H9 (cell line): ENCODE results near the gene CCDC28B. TPM values are rescaled to one million over a fixed set of nuclear protein-coding genes. Genes with fewer than 3 reads are reported as not detected.

ENCODE experiments used
- DNase-seq: peaks from one replicate; pipeline ENCODE4 v3.0.0-alpha.2; 2017
- H2AFZ ChIP-seq: one replicate; pipeline ENCODE4 v1.6.1; 2013; ENCODE audit warnings: mild to moderate bottlenecking, low read length, control low read depth, moderate library complexity
- H2AK5ac ChIP-seq: 2 replicates; pipeline ENCODE4 v1.6.1; 2013; ENCODE audit warnings: low read length, control low read depth, mixed read lengths; ENCODE audit not compliant: insufficient read length
- H2BK120ac ChIP-seq: one replicate; pipeline ENCODE4 v1.6.1; 2013; ENCODE audit warnings: low read depth, mild to moderate bottlenecking, low read length, control low read depth, inconsistent platforms; ENCODE audit not compliant: poor library complexity, severe bottlenecking
- H2BK12ac ChIP-seq: 2 replicates; pipeline ENCODE4 v1.6.1; 2013; ENCODE audit warnings: low read length, control low read depth, mixed read lengths, low read depth; ENCODE audit not compliant: insufficient read length
- H2BK15ac ChIP-seq: 2 replicates; pipeline ENCODE4 v1.6.1; 2013; ENCODE audit warnings: low read depth, low read length, control low read depth
- H2BK20ac ChIP-seq: one replicate; pipeline ENCODE4 v1.6.1; 2013; ENCODE audit warnings: low read depth, mild to moderate bottlenecking, low read length, control low read depth, inconsistent platforms; ENCODE audit not compliant: poor library complexity, severe bottlenecking
- H2BK5ac ChIP-seq: 2 replicates; pipeline ENCODE4 v1.6.1; 2013; ENCODE audit warnings: low read length, control low read depth, mixed read lengths; ENCODE audit not compliant: insufficient read length
- H3K14ac ChIP-seq: 2 replicates; pipeline ENCODE4 v1.6.1; 2013; ENCODE audit warnings: low read length, control low read depth; ENCODE audit not compliant: insufficient read depth
- H3K18ac ChIP-seq: 2 replicates; pipeline ENCODE4 v1.6.1; 2013; ENCODE audit warnings: low read depth, mild to moderate bottlenecking, mixed read lengths, low read length, control low read depth; ENCODE audit not compliant: insufficient read length
- H3K23ac ChIP-seq: 2 replicates; pipeline ENCODE4 v1.6.1; 2013; ENCODE audit warnings: low read length, control low read depth, mixed read lengths, low read depth; ENCODE audit not compliant: insufficient read length
- H3K23me2 ChIP-seq: 2 replicates; pipeline ENCODE4 v1.6.1; 2013; ENCODE audit warnings: low read depth, mild to moderate bottlenecking, mixed read lengths, low read length, control low read depth; ENCODE audit not compliant: insufficient read length, poor library complexity, severe bottlenecking
- H3K27ac ChIP-seq: 2 replicates; pipeline ENCODE4 v1.5.1; 2013; ENCODE audit warnings: low read length, control low read depth, mixed read lengths, low read depth; ENCODE audit not compliant: insufficient read length
- H3K27me3 ChIP-seq: 2 replicates; pipeline ENCODE4 v1.6.1; 2013; ENCODE audit warnings: low read length, control low read depth, inconsistent platforms; ENCODE audit not compliant: insufficient read depth
- H3K4ac ChIP-seq: 2 replicates; pipeline ENCODE4 v1.6.1; 2013; ENCODE audit warnings: low read depth, mild to moderate bottlenecking, control low read depth, inconsistent platforms, low read length, moderate library complexity
- H3K4me1 ChIP-seq: 2 replicates; pipeline ENCODE4 v1.6.1; 2013; ENCODE audit warnings: low read length, control low read depth, inconsistent platforms; ENCODE audit not compliant: insufficient read depth
- H3K4me2 ChIP-seq: 2 replicates; pipeline ENCODE4 v1.6.1; 2013; ENCODE audit warnings: low read length, control low read depth, mixed read lengths; ENCODE audit not compliant: insufficient read length, insufficient read depth
- H3K56ac ChIP-seq: 2 replicates; pipeline ENCODE4 v1.6.1; 2013; ENCODE audit warnings: low read depth, mild to moderate bottlenecking, mixed read lengths, low read length, control low read depth; ENCODE audit not compliant: insufficient read length
- H3K79me1 ChIP-seq: 2 replicates; pipeline ENCODE4 v1.6.1; 2013; ENCODE audit warnings: low read depth, mild to moderate bottlenecking, moderate library complexity, low read length, control low read depth, inconsistent platforms; ENCODE audit not compliant: insufficient read depth, poor library complexity, severe bottlenecking
- H3K79me2 ChIP-seq: 2 replicates; pipeline ENCODE4 v1.6.1; 2013; ENCODE audit warnings: low read length, control low read depth, inconsistent platforms; ENCODE audit not compliant: insufficient read depth
- H3K9ac ChIP-seq: 2 replicates; pipeline ENCODE4 v1.6.1; 2013; ENCODE audit warnings: low read length, control low read depth, mixed read lengths; ENCODE audit not compliant: insufficient read length; ENCODE audit errors: extremely low read depth
- H3K9me3 ChIP-seq: one replicate; pipeline ENCODE4 v1.6.1; 2013; ENCODE audit warnings: low read depth, low read length, inconsistent platforms; ENCODE audit not compliant: control insufficient read depth
- H3T11ph ChIP-seq: one replicate; pipeline ENCODE4 v1.6.1; 2013; ENCODE audit warnings: mild to moderate bottlenecking, low read length, control low read depth, inconsistent platforms
- H4K20me1 ChIP-seq: one replicate; pipeline ENCODE4 v1.6.1; 2013; ENCODE audit not compliant: control insufficient read depth, insufficient read length, insufficient read depth
- H4K5ac ChIP-seq: 2 replicates; pipeline ENCODE4 v1.6.1; 2013; ENCODE audit warnings: low read depth, mild to moderate bottlenecking, mixed read lengths, low read length, control low read depth; ENCODE audit not compliant: insufficient read length
- H4K8ac ChIP-seq: replicated peaks from 2 replicates; pipeline ENCODE4 v1.6.1; 2013; ENCODE audit warnings: low read length, control low read depth, mixed read lengths, low read depth; ENCODE audit not compliant: insufficient read length
- H4K91ac ChIP-seq: 2 replicates; pipeline ENCODE4 v1.6.1; 2013; ENCODE audit warnings: low read depth, mild to moderate bottlenecking, moderate library complexity, mixed read lengths, low read length, control low read depth; ENCODE audit not compliant: insufficient read length
- H3K27ac Mint-ChIP-seq, 3 experiments: 2 replicates in 2 of 3; 3 replicates in 1 of 3; pipeline ENCODE4 v1.8.0; 2020 to 2021; ENCODE audit warnings: mixed read lengths in 3 of 3, mild to moderate bottlenecking in 1 of 3, moderate library complexity in 1 of 3
- H3K27me3 Mint-ChIP-seq: 2 replicates; pipeline ENCODE4 v1.8.0; 2021; ENCODE audit warnings: low read depth, mild to moderate bottlenecking, moderate library complexity, mixed read lengths
- H3K36me3 Mint-ChIP-seq, 3 experiments: 2 replicates in 2 of 3; 3 replicates in 1 of 3; pipeline ENCODE4 v1.8.0; 2020 to 2021; ENCODE audit warnings: low read depth in 3 of 3, mixed read lengths in 3 of 3; ENCODE audit not compliant: insufficient read depth in 1 of 3
- H3K4me1 Mint-ChIP-seq, 2 experiments: 2 replicates each; pipeline ENCODE4 v1.8.0; 2020; ENCODE audit warnings: mixed read lengths in 2 of 2
- H3K4me3 Mint-ChIP-seq, 2 experiments: 2 replicates in 1 of 2; 3 replicates in 1 of 2; pipeline ENCODE4 v1.8.0; 2020 to 2021; ENCODE audit warnings: mild to moderate bottlenecking in 2 of 2, mixed read lengths in 2 of 2, moderate library complexity in 1 of 2
- H3K9me3 Mint-ChIP-seq, 2 experiments: 2 replicates in 1 of 2; 3 replicates in 1 of 2; pipeline ENCODE4 v1.8.0; 2020; ENCODE audit warnings: mild to moderate bottlenecking in 2 of 2, mixed read lengths in 2 of 2, moderate library complexity in 1 of 2
- CTCF ChIP-seq: fragments of 200-600 bp; sonication (generic); conservative IDR thresholded peaks from 3 replicates; pipeline ENCODE4 v1.8.0; 2021; ENCODE audit warnings: antibody characterized with exemption, mild to moderate bottlenecking
- WGBS: extraction: QIAGEN DNeasy Blood & Tissue Kit; methylation state at CpG from one replicate; pipeline ENCODE4 v1.1.7; 2013; ENCODE audit warnings: missing lambda C conversion rate, low lambda C conversion rate, mixed read lengths; ENCODE audit not compliant: insufficient read length; ENCODE audit errors: extremely low coverage; 5-methylcytosine and 5-hydroxymethylcytosine counted together
- total RNA-seq: library from RNA; stranded (reverse); gene quantifications from 2 replicates; pipeline ENCODE4 v1.2.1, GENCODE V29; 2021

CCDC28B gene
- total RNA-seq, 1 experiment from 2014 or later: 20.7 TPM

- H4K8ac ChIP-seq: no peak overlapping the region
- WGBS: no CpG with 5 or more reads among the region's 5 CpGs
- H2BK120ac ChIP-seq: no peak overlapping the region
- H2AFZ ChIP-seq: no peak overlapping the region
- no peak for TF ChIP-seq CTCF
- H3K9me3 Mint-ChIP-seq: no peaks in the 10 kb centered on the region
- no peak overlapping the region for H2BK12ac ChIP-seq
- H3K27ac Mint-ChIP-seq: peak overlapping the region in 2 of 3 experiments; percentile 4 to 75; a peak in 2 of 7 replicates
- peaks cover 6% of the 10 kb centered on the region for H3K79me1 ChIP-seq
- H3K23ac ChIP-seq: no peak overlapping the region
- no peak overlapping the region for H3K14ac ChIP-seq
- H3K9me3 ChIP-seq: no peaks in the 10 kb centered on the region
- no peak overlapping the region for H2AK5ac ChIP-seq
- peaks cover 28 to 33% of the 10 kb centered on the region in 2 experiments for H3K4me1 Mint-ChIP-seq
- no peaks in the 10 kb centered on the region for H4K20me1 ChIP-seq
- H3K23me2 ChIP-seq: peaks cover 7% of the 10 kb centered on the region
- no peak overlapping the region for H3K9ac ChIP-seq
- H3K4ac ChIP-seq: no peak overlapping the region
- H3K4me3 Mint-ChIP-seq: peak overlapping the region; percentile 92; a peak in 4 of 5 replicates
- no peak overlapping the region for H2BK15ac ChIP-seq
- H3K18ac ChIP-seq: no peak overlapping the region
- H3T11ph ChIP-seq: no peak overlapping the region
- H3K27ac ChIP-seq: no peak overlapping the region
- H2BK20ac ChIP-seq: no peak overlapping the region
- H3K36me3 Mint-ChIP-seq: peaks cover 41 to 59% (median 54%) of the 10 kb centered on the region in 3 experiments
- H4K91ac ChIP-seq: no peak overlapping the region
- no peaks in the 10 kb centered on the region for H3K27me3 Mint-ChIP-seq
- H4K5ac ChIP-seq: no peak overlapping the region
- H3K79me2 ChIP-seq: peaks cover 4% of the 10 kb centered on the region; the same call in 1 of the 2 replicates
- no peak overlapping the region for H3K4me2 ChIP-seq
- H3K4me1 ChIP-seq: peaks cover 6% of the 10 kb centered on the region
- H3K27me3 ChIP-seq: no peaks in the 10 kb centered on the region
- H3K56ac ChIP-seq: no peak overlapping the region
- no peak for DNase-seq
- no peak overlapping the region for H2BK5ac ChIP-seq
Observed at GRCh38 chr1:32181563-32181962, 18.8 kb upstream of the CCDC28B start.
